Right kidney (tissue), 1 donor: ENCODE measurements around the gene CR1L.
A peak's percentile ranks its signal among the peaks of the same experiment; 100 is the strongest.
"Not testable (repeated sequence)": the region's sequence is repeated elsewhere in the genome, so short reads cannot be mapped to it uniquely, and the experiment has no call there.

Experiments
- DNase-seq: peaks from one replicate; pipeline ENCODE4 v3.0.0-alpha.2; 2016

The CR1L gene

DNA sequence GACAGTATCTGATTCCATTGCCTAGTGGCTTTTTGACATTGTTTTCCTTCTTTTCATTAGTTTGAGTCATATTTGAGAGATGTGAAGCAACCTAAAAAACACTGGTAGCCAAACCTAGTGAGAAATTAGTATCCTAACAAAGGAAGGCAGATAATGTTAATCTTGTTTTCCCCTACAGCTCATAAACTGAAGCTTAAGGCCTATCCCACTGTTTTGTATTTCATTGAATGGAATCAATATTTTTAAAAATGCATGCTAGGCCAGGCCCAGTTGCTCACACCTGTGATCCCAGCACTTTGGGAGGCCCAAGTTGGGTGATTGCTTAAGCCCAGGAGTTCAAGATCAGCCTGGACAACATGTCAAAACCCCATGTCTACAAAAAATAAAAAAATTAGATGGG, 1.2 kb downstream of the CR1L start:
- DNase-seq: no peak

DNA sequence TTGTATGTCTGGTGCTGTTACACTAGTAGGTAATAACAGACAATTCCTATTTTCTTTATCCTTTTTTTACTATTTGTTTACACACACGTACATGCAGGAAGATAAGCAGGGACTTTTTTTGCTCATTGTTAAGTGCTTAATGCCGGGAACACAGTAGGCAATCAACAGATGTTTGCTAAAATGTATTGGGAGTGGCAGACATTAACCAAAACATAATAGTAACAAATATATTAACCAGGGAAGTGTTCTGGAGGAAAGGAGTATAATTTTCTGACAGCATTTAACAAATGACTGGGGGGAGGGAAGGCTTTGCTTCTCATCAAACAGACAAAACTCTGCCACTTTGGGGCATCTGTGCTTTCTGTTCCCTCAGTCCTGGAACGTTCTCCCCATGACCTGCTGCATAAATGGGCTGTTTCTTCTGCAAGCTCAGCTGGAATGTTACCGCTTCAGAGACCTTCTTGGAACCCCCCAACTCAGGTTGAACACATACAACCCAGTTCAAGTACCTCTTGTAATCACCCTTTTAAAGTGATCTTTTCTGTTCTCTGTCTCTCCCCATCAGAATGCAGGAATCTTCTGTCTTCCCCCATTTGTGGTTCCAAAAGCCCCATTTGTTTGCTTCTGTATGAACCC, 2.1 kb downstream of the CR1L start:
- DNase-seq: no peak

DNA sequence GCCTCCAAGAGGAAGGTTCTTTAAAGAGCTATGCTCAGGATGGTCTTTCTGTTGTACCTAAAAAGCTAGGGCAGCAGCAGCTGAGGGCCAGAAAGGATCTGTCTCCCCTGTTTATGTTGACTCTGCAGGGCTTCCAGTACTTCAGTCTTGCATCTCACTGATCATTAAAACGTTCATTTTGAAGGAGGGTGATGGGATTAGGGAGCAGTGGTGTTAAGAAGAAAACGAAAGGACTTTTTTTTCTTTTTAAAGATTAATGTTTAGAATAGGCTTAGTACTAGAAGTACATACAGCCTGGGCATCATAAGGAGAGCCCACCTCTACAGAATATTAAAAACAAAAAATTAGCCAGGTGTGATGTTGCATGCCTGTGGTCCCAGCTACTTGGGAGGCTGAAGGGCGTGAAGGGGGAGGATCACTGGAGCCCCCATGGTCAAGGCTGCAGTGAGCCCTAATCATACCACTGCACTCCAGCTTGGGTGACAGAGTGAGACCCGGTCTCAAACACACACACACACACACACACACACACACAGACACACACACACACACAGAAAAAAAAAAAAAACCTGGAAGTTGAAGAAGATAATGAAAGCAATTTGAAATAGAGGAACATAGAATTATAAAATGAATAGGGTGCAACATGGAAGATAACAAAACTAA, 2.9 kb downstream of the CR1L start:
- DNase-seq: no peak

DNA sequence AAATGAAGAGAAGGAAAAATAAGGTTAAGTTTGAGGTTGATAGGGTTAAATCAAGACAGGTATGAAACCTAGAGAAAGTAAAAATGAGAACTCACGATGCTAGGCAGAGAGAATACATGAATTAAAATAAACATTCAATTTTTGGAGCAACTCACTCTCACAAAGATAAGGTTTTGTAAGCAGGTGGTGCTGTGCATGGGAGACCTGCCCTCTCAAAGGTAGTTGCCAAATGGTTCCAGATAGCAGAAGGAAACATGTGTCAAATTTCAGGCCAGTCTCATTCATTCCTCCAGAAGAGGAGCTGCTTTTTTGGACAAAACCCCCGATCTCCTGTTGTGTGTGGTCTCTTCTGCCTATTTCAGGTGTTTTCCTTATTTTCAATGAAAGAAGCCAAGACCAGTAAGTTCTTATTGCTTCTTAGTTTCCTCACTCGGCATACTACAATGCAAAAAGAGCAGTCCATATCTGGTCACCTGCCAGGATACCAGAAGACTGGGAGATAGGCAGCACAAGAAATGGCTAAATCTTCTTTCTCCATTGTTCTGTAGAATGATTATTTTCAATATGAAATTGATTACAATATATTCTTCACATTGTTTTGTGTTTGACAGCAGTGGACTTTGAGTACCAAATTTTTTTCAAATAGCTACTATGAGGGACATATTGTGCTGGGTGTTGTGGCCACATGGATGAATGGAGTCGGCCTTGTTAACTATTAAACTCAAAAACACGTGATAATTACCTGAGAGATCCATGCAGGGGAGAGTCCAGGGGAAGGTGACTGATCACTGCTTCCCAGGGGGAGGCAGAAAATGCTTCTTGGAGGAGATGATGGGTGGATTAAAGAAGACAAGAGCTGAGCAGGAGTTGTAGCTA, 3.6 kb downstream of the CR1L start:
- no peak for DNase-seq

DNA sequence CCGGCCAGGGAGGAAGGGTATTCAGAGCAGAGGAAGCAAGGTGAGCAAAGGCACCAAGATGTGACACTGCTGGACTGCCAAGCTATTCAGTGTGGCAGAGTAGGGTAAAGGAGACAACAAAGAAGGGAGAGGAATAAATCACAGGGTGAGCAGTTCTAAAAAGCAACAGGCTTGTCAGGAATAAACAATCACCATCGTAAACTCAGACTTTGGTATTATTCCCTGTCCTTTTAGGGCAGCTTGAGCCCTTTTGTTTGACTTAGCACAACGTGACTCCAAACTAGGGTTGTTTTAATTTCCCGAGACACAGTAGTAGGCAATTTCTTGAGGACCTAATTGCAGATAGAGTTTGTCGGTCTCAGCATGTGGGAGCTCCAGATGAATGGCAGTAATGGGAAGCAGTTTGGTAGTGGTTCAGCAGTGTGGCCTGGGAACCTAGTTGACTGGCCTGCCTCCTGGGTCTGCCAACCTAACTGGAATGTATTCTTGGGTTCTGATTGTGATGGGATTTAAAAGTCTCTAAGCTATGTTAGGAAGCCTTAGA, 4.3 kb downstream of the CR1L start:
- DNase-seq: no peak

DNA sequence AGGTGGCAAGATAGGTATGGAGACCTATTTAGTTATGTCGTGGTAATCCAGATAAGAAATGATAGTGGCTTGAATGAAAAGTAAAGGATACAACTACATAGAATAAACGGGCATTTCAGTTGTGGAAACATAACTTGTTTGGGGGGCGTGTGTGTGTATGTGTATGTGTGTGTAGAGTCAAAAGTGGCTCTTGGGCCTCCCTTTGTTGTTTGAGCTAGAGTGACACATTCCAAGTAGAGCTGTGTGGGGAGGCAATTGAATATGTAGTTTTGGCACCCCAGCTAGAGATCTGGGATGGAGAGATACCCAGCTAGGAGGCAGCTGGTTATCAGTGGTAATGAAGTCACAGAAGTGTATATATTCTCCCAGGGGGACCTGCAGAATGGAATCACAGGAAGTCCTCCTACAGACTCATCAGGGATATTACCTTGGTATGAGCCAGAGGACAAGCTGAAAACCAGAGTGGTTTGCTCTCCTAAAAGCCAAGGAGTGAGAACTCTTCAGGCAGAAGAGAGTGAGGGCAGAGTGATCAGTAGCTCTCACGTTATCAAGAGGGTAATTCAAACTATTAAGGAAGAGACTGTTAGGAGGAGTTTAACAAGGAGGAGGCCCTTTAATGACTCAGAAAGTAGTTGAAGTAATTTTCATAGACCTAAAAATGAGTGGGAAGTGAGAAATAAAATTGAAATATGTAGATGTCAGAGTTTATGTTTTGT, 5.1 kb downstream of the CR1L start:
- DNase-seq: no peak

DNA sequence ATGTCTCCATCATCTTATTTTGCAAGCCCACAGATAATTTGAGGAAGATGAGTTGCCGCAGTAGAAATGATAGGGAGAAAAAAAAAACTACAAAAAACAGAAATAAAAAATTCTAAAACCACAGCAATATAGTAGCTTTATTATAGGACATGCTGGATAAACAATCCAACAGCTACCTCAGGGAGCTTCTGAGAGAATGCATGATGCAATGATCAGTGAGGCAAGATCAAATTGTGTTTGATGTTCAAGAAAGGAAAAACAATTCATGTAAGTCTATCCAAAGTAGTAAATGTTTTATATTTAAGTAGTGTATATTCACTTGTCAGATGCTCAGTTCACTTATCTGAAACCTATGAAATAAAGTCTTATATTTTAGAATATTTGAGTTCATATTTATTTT, 6.7 kb downstream of the CR1L start:
- DNase-seq: no peak

DNA sequence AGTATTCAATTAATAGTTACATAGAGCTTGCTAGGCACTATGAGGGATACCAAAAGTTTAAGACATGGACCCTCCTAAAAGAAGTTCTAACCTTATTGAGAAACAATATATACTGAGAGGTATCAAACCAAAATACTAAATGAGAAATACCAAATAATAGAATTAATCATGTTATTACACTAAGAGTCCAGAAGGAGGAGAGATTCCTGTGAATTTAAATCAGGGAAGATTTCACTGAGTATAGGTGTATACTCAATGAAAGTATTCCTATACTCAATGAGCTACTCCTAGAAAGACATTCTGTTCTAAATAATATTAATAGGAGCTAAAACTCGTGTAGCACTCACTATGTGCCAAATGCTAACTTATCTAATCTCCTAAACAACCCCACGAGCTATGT, 9.4 kb downstream of the CR1L start:
- no peak for DNase-seq

DNA sequence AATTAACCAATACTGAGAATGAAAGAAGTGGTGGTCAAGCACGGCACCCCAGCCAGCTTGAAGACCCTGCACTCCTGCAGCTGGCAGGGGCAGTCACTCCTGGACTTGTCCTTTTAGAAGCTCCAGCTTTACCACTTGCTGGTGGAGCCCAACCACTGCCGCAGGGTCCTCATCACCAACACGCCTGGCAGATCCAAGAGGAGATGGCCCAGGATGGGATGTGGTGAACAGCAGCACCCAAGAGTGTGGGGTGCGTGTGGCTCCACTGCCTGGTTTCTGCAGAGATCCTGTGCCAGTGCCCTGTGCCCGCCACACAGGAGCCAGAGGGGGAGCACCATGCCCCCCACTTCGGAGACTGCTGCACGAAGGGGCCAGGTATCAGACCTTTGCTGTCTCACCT, 13.5 kb downstream of the CR1L start:
- DNase-seq: no peak

DNA sequence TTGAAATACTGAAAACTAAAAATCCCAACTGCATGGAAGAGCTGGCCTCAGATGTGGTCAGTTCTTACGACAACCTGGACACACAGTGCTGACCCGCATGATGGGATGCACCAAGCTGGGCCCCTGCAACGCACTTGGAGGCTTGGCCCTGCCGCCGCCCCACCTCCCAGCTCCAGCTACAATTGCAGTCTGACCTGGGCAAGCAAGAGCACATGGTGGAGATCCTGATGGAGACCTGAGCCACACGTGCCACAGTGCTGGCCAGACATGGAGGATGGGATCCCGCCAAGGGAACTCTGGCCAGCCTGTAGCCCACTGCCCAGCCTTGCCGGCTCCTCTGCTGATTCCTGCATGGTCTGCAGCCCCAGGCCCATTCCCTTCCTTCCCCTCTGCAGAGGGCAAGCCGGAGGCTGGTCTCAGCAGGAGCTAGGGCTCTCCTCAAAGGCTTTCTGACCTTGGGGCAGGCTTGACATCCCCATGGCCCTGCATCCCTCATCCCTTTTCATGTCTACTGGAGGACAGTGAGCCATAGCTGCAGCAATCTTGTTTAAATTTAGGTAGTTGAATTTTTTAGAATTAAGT, 14.1 kb downstream of the CR1L start:
- DNase-seq: no peak

DNA sequence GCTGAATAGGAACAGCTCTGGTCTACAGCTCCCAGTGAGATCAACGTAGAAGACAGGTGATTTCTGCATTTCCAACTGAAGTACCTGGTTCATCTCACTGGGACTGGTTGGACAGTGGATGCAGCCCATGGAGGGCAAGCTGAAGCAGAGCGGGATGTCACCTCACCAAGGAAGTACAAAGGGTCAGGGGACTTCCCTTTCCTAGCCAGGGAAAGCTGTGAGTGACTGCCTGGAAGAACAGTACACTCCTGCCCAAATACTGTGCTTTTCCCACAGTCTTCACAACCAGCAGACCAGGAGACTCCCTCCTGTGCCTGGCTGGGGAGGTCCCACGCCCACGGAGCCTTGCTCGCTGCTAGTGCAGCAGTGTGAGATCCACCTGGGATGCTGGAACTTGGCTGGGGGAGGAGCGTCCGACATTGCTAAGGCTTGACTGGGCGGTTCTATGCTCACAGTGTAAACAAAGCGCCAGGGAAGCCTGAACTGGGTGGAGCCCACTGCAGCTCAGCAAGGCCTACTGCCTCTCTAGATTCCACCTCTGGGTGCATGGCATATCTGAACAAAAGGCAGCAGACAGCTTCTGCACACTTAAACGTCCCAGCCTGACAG, 14.7 kb downstream of the CR1L start:
- no peak for DNase-seq

DNA sequence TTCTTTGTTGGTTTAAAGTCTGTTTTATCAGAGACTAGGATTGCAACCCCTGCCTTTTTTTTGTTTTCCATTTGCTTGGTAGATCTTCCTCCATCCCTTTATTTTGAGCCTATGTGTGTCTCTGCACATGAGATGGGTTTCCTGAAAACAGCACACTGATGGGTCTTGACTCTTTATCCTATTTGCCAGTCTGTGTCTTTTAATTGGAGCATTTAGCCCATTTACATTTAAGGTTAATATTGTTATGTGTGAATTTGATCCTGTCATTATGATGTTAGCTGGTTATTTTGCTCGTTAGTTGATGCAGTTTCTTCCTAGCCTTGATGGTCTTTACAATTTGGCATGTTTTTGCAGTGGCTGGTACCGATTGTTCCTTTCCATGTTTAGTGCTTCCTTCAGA, 16.5 kb downstream of the CR1L start:
- not testable (repeated sequence) for DNase-seq

DNA sequence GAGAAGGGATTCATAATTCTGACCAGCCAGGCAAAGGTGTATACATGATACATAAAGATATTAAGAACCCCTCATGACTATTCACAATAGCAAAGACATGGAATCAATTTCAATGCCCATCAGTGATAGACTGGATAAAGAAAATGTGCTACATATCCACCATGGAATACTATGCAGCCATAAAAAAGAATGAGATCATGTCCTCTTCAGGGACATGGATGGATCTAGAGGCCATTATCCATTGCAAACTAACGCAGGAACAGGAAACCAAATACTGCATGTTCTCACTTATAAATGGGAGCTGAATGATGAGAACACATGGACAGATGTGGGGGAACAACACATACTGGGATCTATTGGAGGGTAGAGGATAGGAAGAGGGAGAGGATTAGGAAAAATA, 21.4 kb downstream of the CR1L start:
- DNase-seq: no peak

DNA sequence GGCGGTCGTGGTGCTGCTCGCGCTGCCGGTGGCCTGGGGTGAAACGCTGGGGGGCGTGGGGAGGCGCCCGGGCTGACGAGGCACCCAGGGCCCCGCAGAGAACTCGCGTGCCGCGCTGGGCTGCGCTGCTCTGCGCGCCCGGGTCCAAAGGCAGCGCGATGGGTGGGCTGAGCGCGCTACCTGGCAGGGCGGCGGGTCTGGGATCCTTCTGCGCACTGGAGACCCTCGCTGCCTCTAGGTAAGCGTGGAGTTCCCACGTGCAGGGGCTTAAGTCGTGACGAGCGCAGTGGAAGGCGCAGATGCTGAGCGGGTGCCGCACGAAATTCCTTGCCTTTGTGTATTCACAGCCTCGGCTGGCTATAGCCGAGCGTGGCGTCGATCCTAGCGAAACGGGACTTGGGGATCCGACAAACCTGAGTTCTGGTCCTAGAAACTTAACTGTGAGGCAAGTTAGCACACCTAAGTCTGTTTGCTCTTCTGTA, 24.6 kb downstream of the CR1L start:
- DNase-seq: peak; percentile 46

DNA sequence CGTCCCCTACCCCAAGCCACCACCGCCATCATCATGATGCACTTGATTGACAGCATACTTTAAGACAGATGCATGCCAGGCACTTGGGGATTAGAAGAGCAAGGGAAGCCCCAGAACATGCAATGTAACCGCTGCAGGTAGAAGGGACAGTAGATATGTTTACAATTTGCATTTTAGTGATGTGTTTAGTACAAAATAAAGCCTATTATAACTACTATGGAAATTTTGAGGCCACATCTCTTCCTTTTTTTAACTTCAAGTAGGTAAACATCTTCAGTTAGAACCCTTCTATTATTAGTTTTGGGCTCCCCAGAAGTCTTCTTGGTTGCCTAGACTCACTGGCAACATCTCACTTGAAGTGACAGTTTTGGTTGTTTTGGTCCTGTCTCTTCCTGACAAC, 25.3 kb downstream of the CR1L start:
- DNase-seq: no peak

DNA sequence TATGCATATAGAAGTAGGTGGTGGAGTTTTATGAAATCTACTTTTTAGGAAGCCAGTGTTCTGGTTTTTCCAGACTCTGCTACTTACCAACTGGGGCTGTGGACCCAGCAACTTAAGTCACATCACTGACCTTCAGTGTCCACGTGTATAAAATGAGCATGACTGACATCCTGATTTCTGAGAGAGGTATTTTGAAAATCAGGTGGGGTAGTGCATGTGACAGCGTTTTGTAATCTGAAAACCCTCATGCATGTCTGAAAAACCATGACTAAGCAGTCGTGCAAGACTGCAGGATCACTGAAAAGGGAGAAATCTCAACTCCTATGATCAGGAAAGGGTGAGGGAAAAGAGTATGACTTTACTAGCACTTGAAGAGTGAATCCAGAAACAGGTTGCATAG, 26.1 kb downstream of the CR1L start:
- DNase-seq: no peak

DNA sequence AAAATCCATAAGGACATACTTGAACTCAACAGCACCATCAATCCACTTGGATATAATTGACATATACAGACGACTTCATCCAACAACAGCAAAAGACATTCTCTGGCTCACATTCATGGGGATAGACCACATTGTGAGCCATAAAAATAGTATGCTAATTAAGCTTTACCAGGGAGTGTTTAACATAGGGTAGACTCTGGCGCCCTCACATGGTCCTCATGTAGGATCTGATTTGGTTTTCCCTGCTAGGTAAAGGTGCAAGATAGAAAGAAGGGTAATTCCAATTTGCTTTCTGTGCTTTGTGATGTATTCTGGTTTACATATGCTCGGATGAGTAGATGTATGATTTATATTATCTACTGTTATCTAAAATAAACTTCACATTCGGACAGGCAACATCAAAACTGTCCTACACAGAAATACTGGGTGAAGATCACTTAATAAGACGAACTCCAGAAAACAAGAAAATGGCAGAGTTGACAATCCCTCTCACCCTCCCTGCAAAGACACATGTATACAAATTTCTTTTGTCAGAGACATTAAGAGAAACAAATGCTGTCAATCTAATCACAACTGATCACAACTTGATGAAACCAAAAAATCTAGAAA, 27.7 kb downstream of the CR1L start:
- no peak for DNase-seq

DNA sequence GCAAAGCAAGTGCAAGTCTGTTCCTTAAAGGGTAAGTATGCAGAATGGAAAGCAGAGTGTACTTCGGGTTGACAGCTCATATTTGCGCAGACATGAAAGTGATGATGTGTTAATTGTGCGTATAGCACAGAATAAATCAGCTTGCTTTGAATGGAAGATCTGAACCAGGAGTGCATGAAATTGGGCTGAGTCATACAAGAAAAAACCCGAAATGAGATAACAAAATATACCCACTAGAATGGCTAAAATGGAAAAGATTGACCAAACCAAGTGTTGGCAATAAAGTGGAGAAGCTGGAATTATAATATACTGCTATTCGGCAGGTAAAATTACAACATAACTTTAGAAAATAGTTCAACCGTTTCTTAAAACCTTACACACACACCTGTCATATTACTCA, 28.5 kb downstream of the CR1L start:
- DNase-seq: no peak

DNA sequence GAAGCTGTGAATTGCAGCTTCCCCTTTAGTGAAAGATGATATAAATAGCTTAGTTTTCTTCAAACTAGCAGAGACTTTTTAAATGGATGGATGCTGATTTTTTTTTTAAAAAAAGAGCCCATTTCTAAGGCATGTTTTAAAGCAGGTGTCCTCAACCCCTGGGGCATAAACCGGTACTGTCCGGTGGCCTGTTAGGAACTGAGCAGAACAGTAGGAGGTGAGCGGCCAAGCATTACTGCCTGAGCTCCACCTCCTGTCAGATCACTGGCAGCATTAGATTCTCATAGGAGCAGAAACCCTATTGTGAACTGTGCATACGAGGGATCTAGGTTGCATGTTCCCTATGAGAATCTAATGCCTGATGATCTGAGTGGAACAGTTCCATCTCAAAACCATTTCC, 31.2 kb downstream of the CR1L start:
- no peak for DNase-seq

DNA sequence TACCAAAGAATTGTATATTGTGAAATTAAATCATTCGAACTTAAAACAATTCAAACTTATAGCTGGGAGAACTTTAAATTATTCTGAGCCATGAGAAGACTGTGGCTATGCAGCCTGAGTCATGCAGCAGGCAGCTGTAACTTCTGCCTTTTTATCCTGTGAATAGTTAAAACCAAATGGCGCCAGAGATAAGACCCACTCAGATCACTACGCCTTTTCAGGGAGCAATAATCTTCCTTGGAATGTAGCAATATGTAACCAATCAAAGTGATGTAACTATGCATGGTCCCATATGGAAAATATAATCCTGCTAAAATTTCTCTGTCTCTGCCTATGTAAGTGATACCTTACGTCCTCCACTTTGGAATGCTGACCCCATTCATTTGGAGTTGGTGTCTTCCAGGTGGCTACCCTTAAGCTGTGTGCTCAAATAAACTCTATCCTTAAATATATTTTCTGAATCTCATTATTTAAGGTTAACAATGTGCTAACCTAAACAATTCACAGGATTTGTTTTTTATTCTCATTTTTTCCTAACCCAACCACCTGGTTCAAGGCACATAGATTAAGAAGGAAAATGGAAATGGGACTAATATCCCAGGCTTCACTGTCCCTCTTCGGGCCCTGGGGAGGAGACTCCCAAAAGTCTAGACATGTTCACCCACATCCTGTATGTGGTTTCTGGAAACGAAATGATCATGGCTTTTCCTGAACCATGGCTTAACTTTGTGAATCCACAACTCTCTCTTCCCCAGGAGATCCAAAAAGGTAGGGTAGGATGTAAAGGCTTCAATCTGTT, 35.9 kb downstream of the CR1L start:
- not testable (repeated sequence) for DNase-seq
